ENCODE data around the gene TPM4.
A peak's percentile ranks its signal among the peaks of the same experiment; 100 is the strongest.

The TPM4 gene

DNA sequence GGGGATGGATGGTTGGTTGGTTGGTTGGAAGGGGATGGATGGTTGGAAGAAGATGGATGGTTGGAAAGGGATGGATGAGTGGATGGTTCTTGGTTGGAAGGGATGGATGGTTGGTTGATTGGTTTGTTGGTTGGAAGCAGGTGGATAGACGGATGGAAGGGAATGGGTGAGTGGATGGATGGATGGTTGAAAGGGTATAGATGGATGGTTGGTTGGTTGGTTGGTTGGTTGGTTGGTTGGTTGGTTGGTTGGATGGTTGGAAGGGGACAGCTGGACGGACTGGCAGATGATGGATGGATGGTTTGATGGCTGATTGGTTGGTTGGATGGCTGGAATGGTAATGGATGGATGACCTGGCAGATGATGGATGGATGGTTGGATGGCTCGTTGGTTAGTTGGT, 55.4 kb downstream of the TPM4 start:
- no peak for DNase-seq (ENCODE audit: low spot score)

DNA sequence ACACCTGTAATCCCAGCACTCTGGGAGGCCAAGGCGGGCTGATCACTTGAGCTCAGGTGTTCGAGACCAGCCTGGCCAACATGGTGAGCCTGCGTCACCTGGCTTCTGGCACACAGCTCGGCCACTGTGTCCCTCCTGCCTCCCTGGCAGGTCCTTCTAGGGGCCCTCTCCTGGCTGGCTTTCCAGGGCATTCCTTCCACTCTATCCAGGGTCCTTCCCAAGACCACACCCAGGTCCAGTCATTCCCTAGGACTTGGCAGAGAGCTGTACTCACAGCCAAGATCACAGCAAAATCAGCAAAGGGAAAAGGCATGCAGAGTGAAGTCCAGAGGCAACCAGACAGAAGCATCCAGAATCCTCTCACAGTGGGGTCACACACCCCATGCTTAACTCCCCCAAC, 57.5 kb downstream of the TPM4 start:
- DNase-seq (ENCODE audit: low spot score): no peak

GRCh38 chr19:16134510-16134909, 58.2 kb downstream of the TPM4 start:
- no peak for DNase-seq (ENCODE audit: low spot score)

DNA sequence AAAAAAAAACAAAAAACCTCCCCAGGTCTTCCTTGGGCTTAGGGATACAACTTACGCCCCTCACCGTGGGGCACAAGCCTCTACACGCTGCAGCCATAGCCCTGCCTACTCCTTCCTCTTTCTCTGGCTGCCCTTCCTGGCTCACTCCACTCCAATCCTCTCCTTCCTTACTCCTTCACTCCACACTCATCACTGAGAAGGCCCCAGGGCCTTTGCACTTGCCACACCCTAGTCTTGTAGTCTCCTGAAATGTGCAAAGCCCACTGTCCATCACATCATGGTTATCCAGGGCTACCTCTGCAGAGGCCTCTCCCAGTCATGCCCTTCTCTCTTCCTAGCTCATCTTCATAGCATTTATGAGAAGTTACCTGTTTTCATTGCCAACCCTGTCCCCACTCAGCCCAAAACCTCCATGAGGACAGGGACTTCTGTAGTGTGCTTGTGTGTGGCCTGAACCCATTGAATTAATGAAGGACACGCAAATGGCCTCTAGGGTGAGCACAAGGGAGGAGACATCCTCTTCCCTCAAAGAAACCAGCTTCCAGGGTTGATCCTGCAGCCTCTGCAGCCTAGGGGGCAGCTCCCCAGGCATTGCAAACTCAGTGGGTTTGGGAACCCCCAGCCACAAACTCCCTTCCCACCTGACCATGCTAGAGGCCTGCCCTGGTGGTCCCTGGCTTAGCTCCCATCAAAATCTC, 59.3 kb downstream of the TPM4 start:
- DNase-seq (ENCODE audit: low spot score): no peak

DNA sequence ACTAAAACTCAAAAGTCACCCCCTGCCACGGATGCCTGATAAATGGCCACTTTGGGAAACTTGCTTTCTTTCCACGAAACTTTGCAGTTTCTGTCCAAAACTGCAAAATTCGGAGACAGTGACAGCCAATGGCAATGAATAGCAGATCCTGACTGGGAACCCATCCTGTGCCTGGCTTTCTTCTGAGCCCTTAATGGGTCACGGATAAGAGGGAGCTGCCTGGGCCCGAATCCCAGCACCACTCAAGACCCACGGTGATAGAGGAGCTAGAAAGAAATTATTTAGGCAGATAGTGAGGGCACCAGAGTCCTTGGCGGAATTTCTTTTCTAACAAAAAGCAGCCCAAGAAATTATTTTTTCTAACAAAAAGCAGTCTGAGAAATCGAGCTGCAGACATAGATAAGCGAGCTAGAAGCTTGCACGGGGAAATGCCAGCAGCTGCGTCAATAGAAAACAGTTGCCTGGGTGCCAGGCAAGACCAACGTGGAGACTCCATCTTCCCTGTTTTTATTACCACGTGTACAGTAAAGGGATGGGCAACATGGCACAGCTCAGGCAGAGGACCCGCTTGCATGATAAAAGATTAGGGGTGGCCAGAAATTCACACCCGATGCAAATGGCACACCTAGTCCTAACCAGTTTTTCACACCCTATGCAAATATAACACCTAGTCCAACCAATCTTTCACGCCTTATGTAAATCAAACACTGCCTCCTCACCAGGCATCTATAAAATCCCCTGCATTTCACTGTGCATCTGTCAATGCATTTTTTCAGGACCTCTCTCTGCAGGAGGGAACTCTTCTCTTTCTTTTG, 60.1 kb downstream of the TPM4 start:
- DNase-seq (ENCODE audit: low spot score): no peak

- no peak for DNase-seq (ENCODE audit: low spot score)
Observed at GRCh38 chr19:16139752-16140151, 63.5 kb downstream of the TPM4 start.

- no peak for DNase-seq (ENCODE audit: low spot score)
Observed at GRCh38 chr19:16141043-16141442, 64.7 kb downstream of the TPM4 start.

GRCh38 chr19:16142032-16142580, 65.8 kb downstream of the TPM4 start:
- DNase-seq (ENCODE audit: low spot score): no peak

DNA sequence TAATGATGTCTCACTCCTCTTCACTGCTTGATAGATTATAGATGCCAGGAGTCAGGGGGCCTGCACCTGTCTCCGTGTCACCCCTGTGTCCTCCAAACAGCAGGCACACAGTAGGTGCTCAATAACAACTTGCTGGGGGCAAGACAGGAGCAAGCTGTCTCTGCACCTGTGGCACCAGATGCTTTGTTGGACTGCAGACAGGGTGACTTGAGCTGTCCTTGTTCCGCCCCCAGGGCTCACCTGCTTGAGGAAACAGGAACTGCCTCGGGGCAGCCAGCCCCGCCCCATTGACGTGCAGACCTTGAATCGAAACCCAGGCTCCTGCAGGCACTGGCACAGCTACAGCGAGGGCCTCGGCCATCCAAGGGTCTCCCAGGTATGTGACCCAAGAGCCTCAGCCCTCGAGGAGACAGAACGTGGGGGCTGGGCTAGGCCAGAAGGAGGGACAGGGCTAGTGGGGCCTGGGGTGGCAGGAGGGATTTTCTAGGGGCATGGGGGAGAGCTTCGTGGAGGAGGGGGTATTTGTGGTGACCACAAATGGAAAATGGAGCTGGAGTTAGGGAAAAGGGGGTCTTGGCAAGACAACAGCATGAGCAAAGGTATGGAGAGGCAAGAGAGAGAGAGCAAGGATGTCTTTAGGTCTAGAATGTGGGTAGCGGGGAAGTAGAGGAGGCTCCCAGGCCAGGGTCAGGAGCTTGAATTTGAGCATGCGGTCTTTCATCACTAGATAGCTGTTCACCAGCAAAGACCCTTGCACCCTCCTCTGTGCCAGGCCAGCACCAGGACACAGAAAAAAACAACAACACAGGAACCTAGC, 67.3 kb downstream of the TPM4 start, which contains the start of gene HSH2D:
Gene HSH2D, plus strand, starts transcription at position 287 of the 817 bp plus-strand sequence. CDS start 5,066 bp downstream, outside the sequence.
- peak; percentile 76 for DNase-seq (ENCODE audit: low spot score)

GRCh38 chr19:16144216-16144581, 67.9 kb downstream of the TPM4 start:
- no peak for DNase-seq (ENCODE audit: low spot score)

- DNase-seq (ENCODE audit: low spot score): no peak
Observed at GRCh38 chr19:16146112-16146511, 69.8 kb downstream of the TPM4 start.

- no peak for DNase-seq (ENCODE audit: low spot score)
Observed at GRCh38 chr19:16148443-16149229, 72.3 kb downstream of the TPM4 start.
